K562 (cell line): ENCODE results near the gene ULK1. TPM values are rescaled to one million over a fixed set of nuclear protein-coding genes. Genes with fewer than 3 reads are reported as not detected.

Experiments used
- BRCA1 ChIP-seq, 2 experiments: fragments of 450-650 bp in 1 of 2; sonication (generic) in 1 of 2; formaldehyde crosslinking in 1 of 2; IDR thresholded peaks; 2 replicates each; pipeline versions ENCODE4 v1.5.0 to v1.6.1; 2017 to 2020; ENCODE audit warnings: mild to moderate bottlenecking in 1 of 2, missing genetic modification reagents in 1 of 2
- CBFA2T3 ChIP-seq: fragments of 450-650 bp; IDR thresholded peaks from 2 replicates; pipeline ENCODE4 v1.6.1; 2017
- CEBPB ChIP-seq: fragments of 450-650 bp; IDR thresholded peaks from 2 replicates; pipeline ENCODE4 v1.6.1; 2016; ENCODE audit warnings: missing genetic modification characterization, missing compliant biosample characterization
- ETV1 ChIP-seq: fragments of 450-650 bp; conservative IDR thresholded peaks from 2 replicates; pipeline ENCODE4 v1.6.1; 2016; ENCODE audit warnings: missing genetic modification characterization, control low read depth, low read depth, missing compliant biosample characterization
- ETV5 ChIP-seq: sonication (generic); formaldehyde crosslinking; IDR thresholded peaks from 2 replicates; pipeline ENCODE4 v1.4.0; 2020; ENCODE audit warnings: low read depth, mild to moderate bottlenecking, missing genetic modification reagents
- FOSL1 ChIP-seq: fragments of 200-800 bp; sonication (Bioruptor generic); conservative IDR thresholded peaks from 2 replicates; pipeline ENCODE4 v1.6.1; 2016; ENCODE audit warnings: missing genetic modification characterization, missing compliant biosample characterization
- GATA2 ChIP-seq: sonication (generic); formaldehyde crosslinking; IDR thresholded peaks from 2 replicates; pipeline ENCODE4 v1.4.0; 2020; ENCODE audit warnings: mild to moderate bottlenecking, missing genetic modification reagents
- GTF2F1 ChIP-seq: IDR thresholded peaks from 2 replicates; pipeline ENCODE4 v1.6.1; 2011; ENCODE audit warnings: low read depth, low read length, improper control_type of control experiment
- KHSRP ChIP-seq: fragments of 450-650 bp; IDR thresholded peaks from 2 replicates; pipeline ENCODE4 v1.6.1; 2017
- MYC ChIP-seq, 2 experiments: fragments of 250-450 bp in 1 of 2; sonication (Bioruptor Pico) in 1 of 2; IDR thresholded peaks; 2 replicates each; pipeline versions ENCODE4 v1.5.1 to v1.6.1; 2012 to 2021; ENCODE audit warnings: low read depth in 2 of 2, borderline replicate concordance in 1 of 2, improper control_type of control experiment in 1 of 2, low read length in 1 of 2, mild to moderate bottlenecking in 1 of 2, moderate library complexity in 1 of 2
- MYNN ChIP-seq, 2 experiments: sonication (generic); formaldehyde crosslinking in 1 of 2; IDR thresholded peaks; 2 replicates each; pipeline versions ENCODE4 v1.5.0 to v1.6.1; 2016 to 2020; ENCODE audit warnings: antibody characterized with exemption in 1 of 2, missing genetic modification reagents in 1 of 2
- SMAD3 ChIP-seq: fragments of 450-650 bp; formaldehyde crosslinking; conservative IDR thresholded peaks from 2 replicates; pipeline ENCODE4 v1.4.0; 2020; ENCODE audit warnings: mild to moderate bottlenecking
- TEAD2 ChIP-seq: fragments of 450-650 bp; IDR thresholded peaks from 2 replicates; pipeline ENCODE4 v1.6.1; 2016; ENCODE audit warnings: missing genetic modification characterization, control low read depth, missing compliant biosample characterization
- polyA plus RNA-seq, 8 experiments: library from polyadenylated mRNA; depleted of rRNA in 4 of 8; stranded (reverse) in 5 of 8; unstranded in 3 of 8; fragments of >200 nt; fragmentation: Nextera tagmentation in 2 of 8; fragmentation: Illumina TruSeq in 1 of 8; extraction: Ambion mirVana in 2 of 8; extraction: Trizol in 1 of 8; gene quantifications; 2 replicates each; pipeline versions ENCODE4 v1.2.1 to v1.2.3, GENCODE V29; 2011 to 2014; ENCODE audit warnings: inconsistent platforms in 1 of 8, missing spikeins in 1 of 8
- total RNA-seq, 7 experiments: library from RNA; depleted of rRNA in 6 of 7; stranded (reverse); fragments of >200 nt in 6 of 7; fragmentation: Illumina TruSeq in 2 of 7; extraction: Trizol in 2 of 7; gene quantifications; 2 replicates each; pipeline versions ENCODE4 v1.2.1 to v1.2.3, GENCODE V29; 2011 to 2021; ENCODE audit warnings: low replicate concordance in 1 of 7
- TF ChIP-seq, protein P1 (sequence below): fragments of 250-450 bp; sonication (Bioruptor Pico); IDR thresholded peaks from 2 replicates; pipeline ENCODE4 v1.5.0; 2020; ENCODE audit warnings: mild to moderate bottlenecking, borderline replicate concordance
- TF ChIP-seq, protein P2 (sequence below): fragments of 450-650 bp; IDR thresholded peaks from 2 replicates; pipeline ENCODE4 v1.7.0; 2016; ENCODE audit warnings: borderline replicate concordance
- TF ChIP-seq, protein P3 (sequence below), 2 experiments: fragments of 450-650 bp; IDR thresholded peaks; 2 replicates each; pipeline ENCODE4 v1.6.1; 2018; ENCODE audit warnings: mild to moderate bottlenecking in 2 of 2, low read depth in 1 of 2; ENCODE audit not compliant: partially characterized antibody in 2 of 2

Gene ULK1
- total and polyA plus RNA-seq, 9 of the 15 experiments (the other 6 are each of a cell fraction or from before 2014, with no cell fraction given), result 0.15 to 29.4 (median 2.5) TPM

DNA sequence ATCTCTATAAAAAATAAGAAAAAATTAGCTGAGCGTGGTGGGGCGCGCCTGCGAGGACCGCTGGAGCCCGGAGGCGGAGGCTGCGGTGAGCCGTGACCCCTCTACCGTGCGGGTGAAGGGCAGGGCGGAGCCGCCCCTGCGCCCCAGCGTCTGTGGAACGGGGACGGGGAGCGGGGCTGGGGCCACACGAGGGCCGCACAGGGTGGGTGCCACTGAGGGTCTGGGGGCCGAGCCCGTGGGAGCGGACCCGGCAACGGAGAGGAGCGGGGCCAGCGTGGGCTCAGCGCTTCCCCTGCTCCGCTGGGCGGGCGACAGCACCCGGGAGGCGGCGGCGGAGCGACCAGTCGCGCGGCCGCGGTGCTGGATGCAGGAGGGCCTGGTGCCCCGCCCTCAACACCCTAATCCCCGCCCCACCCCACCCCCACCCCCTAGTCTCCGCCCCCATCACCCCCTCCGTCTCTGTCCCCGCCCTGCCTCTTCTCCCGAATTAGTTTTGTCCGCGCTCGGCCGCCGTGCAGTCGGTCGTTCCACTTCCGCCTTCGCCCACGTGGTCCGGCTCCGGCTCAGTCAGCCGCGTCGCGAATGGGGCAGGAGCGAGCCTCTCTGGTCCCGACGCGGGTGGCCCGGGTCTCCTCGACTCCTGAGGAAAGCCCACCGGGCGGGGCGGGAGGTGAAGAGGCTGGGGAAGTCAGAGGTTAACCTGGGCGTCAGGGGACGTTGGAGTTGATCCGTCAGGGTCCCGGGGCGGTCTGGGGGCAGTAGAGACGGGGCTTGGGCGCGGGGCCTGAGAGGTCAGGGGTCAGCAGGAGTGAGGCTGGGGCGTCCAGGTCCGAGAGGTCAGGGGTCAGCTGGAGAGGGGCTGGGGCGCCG lies 34.5 kb downstream of the ULK1 start, which contains the start of gene PUS1 (continued):
- TF ChIP-seq, protein P1, sequence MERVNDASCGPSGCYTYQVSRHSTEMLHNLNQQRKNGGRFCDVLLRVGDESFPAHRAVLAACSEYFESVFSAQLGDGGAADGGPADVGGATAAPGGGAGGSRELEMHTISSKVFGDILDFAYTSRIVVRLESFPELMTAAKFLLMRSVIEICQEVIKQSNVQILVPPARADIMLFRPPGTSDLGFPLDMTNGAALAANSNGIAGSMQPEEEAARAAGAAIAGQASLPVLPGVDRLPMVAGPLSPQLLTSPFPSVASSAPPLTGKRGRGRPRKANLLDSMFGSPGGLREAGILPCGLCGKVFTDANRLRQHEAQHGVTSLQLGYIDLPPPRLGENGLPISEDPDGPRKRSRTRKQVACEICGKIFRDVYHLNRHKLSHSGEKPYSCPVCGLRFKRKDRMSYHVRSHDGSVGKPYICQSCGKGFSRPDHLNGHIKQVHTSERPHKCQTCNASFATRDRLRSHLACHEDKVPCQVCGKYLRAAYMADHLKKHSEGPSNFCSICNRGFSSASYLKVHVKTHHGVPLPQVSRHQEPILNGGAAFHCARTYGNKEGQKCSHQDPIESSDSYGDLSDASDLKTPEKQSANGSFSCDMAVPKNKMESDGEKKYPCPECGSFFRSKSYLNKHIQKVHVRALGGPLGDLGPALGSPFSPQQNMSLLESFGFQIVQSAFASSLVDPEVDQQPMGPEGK (CRISPR knock-in tag), result no peak
- TF ChIP-seq FOSL1 (tag) (peak; percentile 40; the same call in 1 of the 2 replicates), GTF2F1 (peak; percentile 73; the same call in 1 of the 2 replicates), GATA2 (CRISPR knock-in tag) (0 out of 2 replicates have a peak, but pooled peaks have one; percentile 7), BRCA1 (IDR thresholded peaks at IDR 0.05) (no peak), BRCA1 (CRISPR knock-in tag; IDR thresholded peaks at IDR 0.05) (no peak), SMAD3 (CRISPR knock-in tag) (0 out of 2 replicates have a peak, but pooled peaks have one; percentile 15), ETV5 (CRISPR knock-in tag) (peak; percentile 37; the same call in 1 of the 2 replicates), MYNN (IDR thresholded peaks at IDR 0.05) (no peak), MYNN (CRISPR knock-in tag; IDR thresholded peaks at IDR 0.05) (no peak), KHSRP (no peak), ETV1 (peak; percentile 37; the same call in 1 of the 2 replicates), CBFA2T3 (no peak), CEBPB (no peak), MYC (IDR thresholded peaks at IDR 0.05; ENCODE audit: low read depth, low read length) (peak; percentile 99), MYC (CRISPR knock-in tag; IDR thresholded peaks at IDR 0.05; ENCODE audit: borderline replicate concordance, low read depth) (peak; percentile 95), TEAD2 (tag) (no peak)
- TF ChIP-seq, protein P2, sequence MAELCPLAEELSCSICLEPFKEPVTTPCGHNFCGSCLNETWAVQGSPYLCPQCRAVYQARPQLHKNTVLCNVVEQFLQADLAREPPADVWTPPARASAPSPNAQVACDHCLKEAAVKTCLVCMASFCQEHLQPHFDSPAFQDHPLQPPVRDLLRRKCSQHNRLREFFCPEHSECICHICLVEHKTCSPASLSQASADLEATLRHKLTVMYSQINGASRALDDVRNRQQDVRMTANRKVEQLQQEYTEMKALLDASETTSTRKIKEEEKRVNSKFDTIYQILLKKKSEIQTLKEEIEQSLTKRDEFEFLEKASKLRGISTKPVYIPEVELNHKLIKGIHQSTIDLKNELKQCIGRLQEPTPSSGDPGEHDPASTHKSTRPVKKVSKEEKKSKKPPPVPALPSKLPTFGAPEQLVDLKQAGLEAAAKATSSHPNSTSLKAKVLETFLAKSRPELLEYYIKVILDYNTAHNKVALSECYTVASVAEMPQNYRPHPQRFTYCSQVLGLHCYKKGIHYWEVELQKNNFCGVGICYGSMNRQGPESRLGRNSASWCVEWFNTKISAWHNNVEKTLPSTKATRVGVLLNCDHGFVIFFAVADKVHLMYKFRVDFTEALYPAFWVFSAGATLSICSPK, result no peak
- TF ChIP-seq, protein P3, sequence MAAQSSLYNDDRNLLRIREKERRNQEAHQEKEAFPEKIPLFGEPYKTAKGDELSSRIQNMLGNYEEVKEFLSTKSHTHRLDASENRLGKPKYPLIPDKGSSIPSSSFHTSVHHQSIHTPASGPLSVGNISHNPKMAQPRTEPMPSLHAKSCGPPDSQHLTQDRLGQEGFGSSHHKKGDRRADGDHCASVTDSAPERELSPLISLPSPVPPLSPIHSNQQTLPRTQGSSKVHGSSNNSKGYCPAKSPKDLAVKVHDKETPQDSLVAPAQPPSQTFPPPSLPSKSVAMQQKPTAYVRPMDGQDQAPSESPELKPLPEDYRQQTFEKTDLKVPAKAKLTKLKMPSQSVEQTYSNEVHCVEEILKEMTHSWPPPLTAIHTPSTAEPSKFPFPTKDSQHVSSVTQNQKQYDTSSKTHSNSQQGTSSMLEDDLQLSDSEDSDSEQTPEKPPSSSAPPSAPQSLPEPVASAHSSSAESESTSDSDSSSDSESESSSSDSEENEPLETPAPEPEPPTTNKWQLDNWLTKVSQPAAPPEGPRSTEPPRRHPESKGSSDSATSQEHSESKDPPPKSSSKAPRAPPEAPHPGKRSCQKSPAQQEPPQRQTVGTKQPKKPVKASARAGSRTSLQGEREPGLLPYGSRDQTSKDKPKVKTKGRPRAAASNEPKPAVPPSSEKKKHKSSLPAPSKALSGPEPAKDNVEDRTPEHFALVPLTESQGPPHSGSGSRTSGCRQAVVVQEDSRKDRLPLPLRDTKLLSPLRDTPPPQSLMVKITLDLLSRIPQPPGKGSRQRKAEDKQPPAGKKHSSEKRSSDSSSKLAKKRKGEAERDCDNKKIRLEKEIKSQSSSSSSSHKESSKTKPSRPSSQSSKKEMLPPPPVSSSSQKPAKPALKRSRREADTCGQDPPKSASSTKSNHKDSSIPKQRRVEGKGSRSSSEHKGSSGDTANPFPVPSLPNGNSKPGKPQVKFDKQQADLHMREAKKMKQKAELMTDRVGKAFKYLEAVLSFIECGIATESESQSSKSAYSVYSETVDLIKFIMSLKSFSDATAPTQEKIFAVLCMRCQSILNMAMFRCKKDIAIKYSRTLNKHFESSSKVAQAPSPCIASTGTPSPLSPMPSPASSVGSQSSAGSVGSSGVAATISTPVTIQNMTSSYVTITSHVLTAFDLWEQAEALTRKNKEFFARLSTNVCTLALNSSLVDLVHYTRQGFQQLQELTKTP (IDR thresholded peaks at IDR 0.05; ENCODE audit: low read depth in 1 of 2, partially characterized antibody in 2 of 2), result no peak
